Left lung (tissue), 10 donors: ENCODE data around the gene NT5DC1. TPM values are rescaled to one million over a fixed set of nuclear protein-coding genes. Genes with fewer than 3 reads are reported as not detected.

Experiments used
- ATAC-seq: fragments of 200-7000 bp; cut with Tn5 transposase; one replicate; pipeline ENCODE4 v1.9.1; 2020; ENCODE audit warnings: moderate library complexity
- DNase-seq, 4 donors: peaks; one replicate each; pipeline ENCODE4 v3.0.0-alpha.2; 2013 to 2020
- H3K27ac ChIP-seq, 2 donors: fragments of 200-600 bp; sonication (generic) in 1 of 2; one replicate each; pipeline versions ENCODE4 v1.5.0 to v1.8.0; 2020 to 2021
- H3K27me3 ChIP-seq, 2 donors: fragments of 200-600 bp; sonication (generic) in 1 of 2; one replicate each; pipeline versions ENCODE4 v1.5.0 to v1.8.0; 2020 to 2021
- H3K36me3 ChIP-seq, 2 donors: fragments of 200-600 bp; sonication (generic) in 1 of 2; one replicate each; pipeline versions ENCODE4 v1.5.0 to v1.8.0; 2020 to 2021
- H3K4me1 ChIP-seq, 2 donors: fragments of 200-600 bp; one replicate each; pipeline ENCODE4 v1.8.0; 2021
- H3K4me3 ChIP-seq, 2 donors: fragments of 200-600 bp; sonication (generic) in 1 of 2; one replicate each; pipeline versions ENCODE4 v1.5.0 to v1.8.0; 2020 to 2021; ENCODE audit warnings: mild to moderate bottlenecking in 1 of 2
- H3K9me3 ChIP-seq, 2 donors: fragments of 200-600 bp; sonication (generic) in 1 of 2; one replicate each; pipeline versions ENCODE4 v1.5.0 to v1.8.0; 2020 to 2021
- intact Hi-C, 2 donors: fragments of 100-400 bp; cut with DNase I; formaldehyde crosslinking; loops; one replicate each; pipeline versions ENCODE4 v1.11.2 to v1.14.2; 2022
- polyA plus RNA-seq, 6 donors: library from polyadenylated mRNA; unstranded; fragments of 120-200 nt; gene quantifications; one replicate each; pipeline ENCODE4 v1.2.1, GENCODE V29; 2013; ENCODE audit not compliant: insufficient read length in 6 of 6
- total RNA-seq, 2 donors: library from RNA; stranded (reverse); fragmentation: NEBNext Ultra II Directional; extraction: Animal tissue kit (Norgen Biotek cat#: 25700); gene quantifications; one replicate each; pipeline ENCODE4 v1.2.1, GENCODE V29; 2021
- TF ChIP-seq, protein P1 (sequence below), 2 donors: fragments of 200-600 bp; sonication (generic) in 1 of 2; IDR thresholded peaks; one replicate each; pipeline versions ENCODE4 v1.5.0 to v1.8.0; 2021; ENCODE audit warnings: antibody characterized with exemption in 2 of 2
- donor health status: DM: no; HTN: yes; CAD: no.
- donor health status: DM: no; HTN: no; CAD: no.

NT5DC1 gene
- total and polyA plus RNA-seq, 8 donors, result 36.9 to 56.8 (median 49.9) TPM

DNA sequence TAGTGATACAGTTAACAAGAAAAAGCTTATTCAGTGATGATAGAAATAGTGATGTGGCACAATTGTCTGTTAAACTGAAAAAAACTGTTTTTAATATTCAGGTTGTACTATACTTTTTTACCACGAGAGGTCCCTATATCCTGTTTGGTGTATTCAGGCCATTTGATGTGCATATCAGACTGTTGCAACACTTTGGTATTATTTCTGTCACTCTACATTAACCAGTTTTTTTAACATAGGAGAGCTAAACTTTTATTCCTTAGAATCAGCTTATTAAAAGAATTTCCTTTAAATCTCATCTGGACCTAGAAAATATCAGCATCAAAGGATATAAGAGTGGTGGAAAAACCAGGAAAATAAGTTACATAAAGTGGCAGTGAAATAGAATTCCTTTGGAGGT, 116.4 kb downstream of the NT5DC1 start:
- H3K4me1 ChIP-seq, result no peaks in the 10 kb centered on the region
- DNase-seq, result peak in 1 of 4 donors; percentile 58
- H3K9me3 ChIP-seq, result no peaks in the 10 kb centered on the region
- TF ChIP-seq, protein P1, sequence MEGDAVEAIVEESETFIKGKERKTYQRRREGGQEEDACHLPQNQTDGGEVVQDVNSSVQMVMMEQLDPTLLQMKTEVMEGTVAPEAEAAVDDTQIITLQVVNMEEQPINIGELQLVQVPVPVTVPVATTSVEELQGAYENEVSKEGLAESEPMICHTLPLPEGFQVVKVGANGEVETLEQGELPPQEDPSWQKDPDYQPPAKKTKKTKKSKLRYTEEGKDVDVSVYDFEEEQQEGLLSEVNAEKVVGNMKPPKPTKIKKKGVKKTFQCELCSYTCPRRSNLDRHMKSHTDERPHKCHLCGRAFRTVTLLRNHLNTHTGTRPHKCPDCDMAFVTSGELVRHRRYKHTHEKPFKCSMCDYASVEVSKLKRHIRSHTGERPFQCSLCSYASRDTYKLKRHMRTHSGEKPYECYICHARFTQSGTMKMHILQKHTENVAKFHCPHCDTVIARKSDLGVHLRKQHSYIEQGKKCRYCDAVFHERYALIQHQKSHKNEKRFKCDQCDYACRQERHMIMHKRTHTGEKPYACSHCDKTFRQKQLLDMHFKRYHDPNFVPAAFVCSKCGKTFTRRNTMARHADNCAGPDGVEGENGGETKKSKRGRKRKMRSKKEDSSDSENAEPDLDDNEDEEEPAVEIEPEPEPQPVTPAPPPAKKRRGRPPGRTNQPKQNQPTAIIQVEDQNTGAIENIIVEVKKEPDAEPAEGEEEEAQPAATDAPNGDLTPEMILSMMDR (IDR thresholded peaks at IDR 0.05), result peak; percentile 24 to 44
- H3K36me3 ChIP-seq, result peaks cover 0 to 4% of the 10 kb centered on the region in 2 donors
- no peaks in the 10 kb centered on the region for H3K27me3 ChIP-seq
- peak overlapping the region in 1 of 2 donors; percentile 21 for H3K27ac ChIP-seq
- no peak overlapping the region for H3K4me3 ChIP-seq
- intact Hi-C loops, result no loop called here
- ATAC-seq, result peak; percentile 80

GRCh38 chr6:116218172-116218633, 117.5 kb downstream of the NT5DC1 start:
- no peaks in the 10 kb centered on the region for H3K9me3 ChIP-seq
- H3K4me3 ChIP-seq, result no peak overlapping the region
- intact Hi-C loops, result no loop called here
- ATAC-seq, result peak; percentile 47
- H3K36me3 ChIP-seq, result peaks cover 0 to 3% of the 10 kb centered on the region in 2 donors
- TF ChIP-seq, protein P1 (IDR thresholded peaks at IDR 0.05), result peak in 1 of 2 donors; percentile 44
- no peak overlapping the region for H3K27ac ChIP-seq
- DNase-seq, result no peak
- no peaks in the 10 kb centered on the region for H3K4me1 ChIP-seq
- no peaks in the 10 kb centered on the region for H3K27me3 ChIP-seq

DNA sequence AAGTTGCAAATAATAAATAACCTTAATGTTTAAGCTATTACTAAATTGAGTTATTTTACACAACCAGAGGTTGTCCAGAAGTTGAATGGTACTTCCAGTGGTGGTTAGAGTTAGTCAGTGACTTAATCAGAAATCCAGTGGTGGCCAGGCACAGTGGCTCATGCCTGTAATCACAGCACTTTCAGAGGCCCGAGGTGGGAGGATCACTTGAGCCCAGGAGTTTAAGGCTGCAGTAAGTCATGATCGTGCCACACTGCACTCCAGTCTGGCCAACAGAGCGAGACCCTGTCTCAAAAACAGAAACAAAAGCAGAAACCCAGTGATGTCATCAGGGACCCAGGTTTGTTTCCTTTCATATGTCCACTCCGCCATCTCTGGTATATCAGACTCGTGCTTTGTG, 118.2 kb downstream of the NT5DC1 start:
- Histone ChIP-seq H3K27ac (no peak overlapping the region), H3K36me3 (no peaks in the 10 kb centered on the region), H3K4me3 (no peak overlapping the region), H3K27me3 (no peaks in the 10 kb centered on the region), H3K4me1 (no peaks in the 10 kb centered on the region), H3K9me3 (no peaks in the 10 kb centered on the region)
- intact Hi-C loops, result no loop called here
- ATAC-seq (no peak), DNase-seq (no peak)
- TF ChIP-seq, protein P1 (IDR thresholded peaks at IDR 0.05), result no peak

DNA sequence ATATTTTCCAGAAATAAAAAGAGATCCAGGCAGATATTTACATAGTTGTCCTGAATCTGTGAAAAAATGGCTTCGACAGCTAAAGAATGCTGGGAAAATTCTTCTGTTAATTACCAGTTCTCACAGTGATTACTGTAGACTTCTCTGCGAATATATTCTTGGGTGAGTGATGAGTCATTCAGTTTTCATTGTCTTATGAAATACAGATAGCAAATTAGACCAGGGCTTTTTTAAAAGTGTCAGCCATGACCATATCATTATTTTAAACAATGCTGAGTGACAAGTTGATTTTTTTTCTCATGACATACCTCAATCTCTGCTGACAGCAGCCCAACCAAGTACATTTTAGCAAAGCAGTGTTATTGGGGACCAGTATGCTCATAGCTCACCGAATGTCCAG, 120.4 kb downstream of the NT5DC1 start:
- TF ChIP-seq, protein P1 (IDR thresholded peaks at IDR 0.05), result no peak
- Histone ChIP-seq H3K27ac (no peak overlapping the region), H3K4me1 (no peaks in the 10 kb centered on the region), H3K9me3 (no peaks in the 10 kb centered on the region), H3K36me3 (peaks cover 0 to 7% of the 10 kb centered on the region in 2 donors), H3K4me3 (no peak overlapping the region), H3K27me3 (no peaks in the 10 kb centered on the region)
- intact Hi-C loops, result no loop called here
- DNase-seq, result no peak
- ATAC-seq, result no peak

DNA sequence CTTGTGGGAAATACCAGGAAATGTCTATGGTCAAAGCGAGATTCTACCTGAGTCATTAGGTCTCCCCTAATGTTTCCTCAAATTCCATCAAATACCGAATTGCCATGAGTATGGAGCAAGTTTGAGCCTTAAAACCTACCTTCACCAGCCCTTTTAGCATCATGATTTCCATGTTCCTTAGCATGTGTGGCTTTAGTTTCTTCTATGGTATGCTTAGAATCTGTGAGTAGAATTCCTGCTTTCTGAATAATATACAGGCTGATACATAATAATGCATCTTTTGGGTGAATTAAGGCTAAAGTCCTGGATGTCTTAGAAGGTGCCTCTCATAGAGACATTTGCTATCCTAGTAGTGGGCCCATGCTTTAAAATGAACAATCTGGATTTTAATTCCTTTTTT, 121.3 kb downstream of the NT5DC1 start:
- peaks cover 0 to 7% of the 10 kb centered on the region in 2 donors for H3K36me3 ChIP-seq
- intact Hi-C loops, result no loop called here
- no peak for ATAC-seq
- H3K27ac ChIP-seq, result no peak overlapping the region
- no peaks in the 10 kb centered on the region for H3K4me1 ChIP-seq
- no peaks in the 10 kb centered on the region for H3K27me3 ChIP-seq
- TF ChIP-seq, protein P1 (IDR thresholded peaks at IDR 0.05), result no peak
- DNase-seq, result no peak
- H3K4me3 ChIP-seq, result no peak overlapping the region
- H3K9me3 ChIP-seq, result no peaks in the 10 kb centered on the region
